GM12874 (cell line): ENCODE results near the gene SPEF1.

Experiments
- TF ChIP-seq, protein P1 (sequence below): IDR thresholded peaks from 2 replicates; pipeline ENCODE4 v1.5.1; 2011; ENCODE audit warnings: low read depth, mild to moderate bottlenecking, control low read depth, low read length, moderate library complexity; ENCODE audit not compliant: insufficient read depth

SPEF1 gene

DNA sequence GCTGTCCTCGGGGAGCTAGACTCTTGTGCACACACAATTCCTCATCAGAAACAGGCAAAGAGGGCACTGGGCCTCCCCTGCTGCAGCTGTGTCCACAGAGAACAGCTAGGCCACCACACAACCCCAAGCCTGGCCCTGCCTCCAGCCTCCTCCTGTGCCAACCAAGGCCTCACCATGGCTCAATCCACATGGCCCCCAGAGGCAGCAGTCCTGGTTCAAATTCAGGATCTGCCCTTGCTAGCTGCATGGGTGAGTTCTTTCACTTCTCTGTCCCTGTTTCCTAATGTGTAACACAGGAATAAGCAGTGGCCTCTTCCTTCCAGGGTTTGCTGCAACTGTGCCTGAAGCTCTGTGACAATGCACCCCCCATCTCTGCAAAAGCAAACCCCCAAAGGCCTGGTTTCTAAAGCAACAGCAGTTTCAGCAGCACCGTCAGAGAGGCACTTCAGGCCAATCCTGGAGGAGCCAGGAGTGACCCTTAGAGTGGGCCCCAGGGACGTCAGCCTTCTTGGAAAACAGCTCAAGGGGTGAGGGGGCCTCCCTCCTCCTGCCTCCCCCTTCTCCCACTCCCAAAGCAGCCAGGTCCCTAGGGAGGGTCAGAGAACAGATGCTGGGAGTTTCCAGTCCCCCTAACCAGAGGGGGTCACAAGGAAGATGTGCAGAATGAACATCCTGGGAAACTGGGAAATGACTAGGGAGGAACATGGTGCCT is 15.9 kb downstream of the SPEF1 start:
- TF ChIP-seq, protein P1, sequence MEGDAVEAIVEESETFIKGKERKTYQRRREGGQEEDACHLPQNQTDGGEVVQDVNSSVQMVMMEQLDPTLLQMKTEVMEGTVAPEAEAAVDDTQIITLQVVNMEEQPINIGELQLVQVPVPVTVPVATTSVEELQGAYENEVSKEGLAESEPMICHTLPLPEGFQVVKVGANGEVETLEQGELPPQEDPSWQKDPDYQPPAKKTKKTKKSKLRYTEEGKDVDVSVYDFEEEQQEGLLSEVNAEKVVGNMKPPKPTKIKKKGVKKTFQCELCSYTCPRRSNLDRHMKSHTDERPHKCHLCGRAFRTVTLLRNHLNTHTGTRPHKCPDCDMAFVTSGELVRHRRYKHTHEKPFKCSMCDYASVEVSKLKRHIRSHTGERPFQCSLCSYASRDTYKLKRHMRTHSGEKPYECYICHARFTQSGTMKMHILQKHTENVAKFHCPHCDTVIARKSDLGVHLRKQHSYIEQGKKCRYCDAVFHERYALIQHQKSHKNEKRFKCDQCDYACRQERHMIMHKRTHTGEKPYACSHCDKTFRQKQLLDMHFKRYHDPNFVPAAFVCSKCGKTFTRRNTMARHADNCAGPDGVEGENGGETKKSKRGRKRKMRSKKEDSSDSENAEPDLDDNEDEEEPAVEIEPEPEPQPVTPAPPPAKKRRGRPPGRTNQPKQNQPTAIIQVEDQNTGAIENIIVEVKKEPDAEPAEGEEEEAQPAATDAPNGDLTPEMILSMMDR = no peak

- TF ChIP-seq, protein P1 = no peak
Measured at GRCh38 chr20:3764659-3765058, 16.6 kb downstream of the SPEF1 start.

GRCh38 chr20:3763671-3764601 is 17.3 kb downstream of the SPEF1 start:
- TF ChIP-seq, protein P1 = no peak

- TF ChIP-seq, protein P1 = no peak
Measured at GRCh38 chr20:3760655-3761348, 20.4 kb downstream of the SPEF1 start.

GRCh38 chr20:3759884-3760283 is 21.4 kb downstream of the SPEF1 start:
- TF ChIP-seq, protein P1 = no peak

DNA sequence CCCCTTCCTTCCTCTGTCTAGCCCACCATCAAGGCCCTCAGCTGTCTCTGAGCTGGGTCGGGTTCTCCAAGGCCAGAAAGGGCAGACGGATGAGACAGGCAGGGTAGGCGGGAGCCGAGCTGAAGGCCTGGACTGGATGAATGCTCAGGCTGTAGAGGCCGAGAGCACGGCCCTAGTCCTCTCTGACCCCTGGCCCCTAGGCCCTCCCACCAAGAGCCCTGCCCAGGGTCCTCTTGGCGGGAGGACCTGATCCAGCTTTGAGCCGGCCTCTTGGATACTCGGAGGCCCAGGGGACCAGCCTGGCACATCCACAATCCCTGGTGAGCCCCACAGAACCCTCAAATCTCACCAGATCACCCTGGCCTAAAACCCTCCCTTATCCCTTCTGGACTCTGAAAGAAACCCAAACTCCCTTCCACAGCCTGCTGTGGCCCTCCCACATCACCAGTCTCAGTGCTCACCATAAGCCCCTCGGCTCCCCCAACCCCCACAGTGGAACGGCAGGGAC is 21.9 kb downstream of the SPEF1 start:
- TF ChIP-seq, protein P1 = no peak

GRCh38 chr20:3758566-3758965 is 22.7 kb downstream of the SPEF1 start:
- TF ChIP-seq, protein P1 = no peak
